ENCODE measurements around the gene AQP7. TPM values are rescaled to one million over a fixed set of nuclear protein-coding genes. Genes with fewer than 3 reads are reported as not detected.
A peak's percentile ranks its signal among the peaks of the same experiment; 100 is the strongest.
"Not testable (repeated sequence)": the region's sequence is repeated elsewhere in the genome, so short reads cannot be mapped to it uniquely, and the experiment has no call there.

The AQP7 gene
- total RNA-seq, 2 experiments from 2014 or later = not detected

GRCh38 chr9:33418090-33418489, 15.7 kb upstream of the AQP7 start:
- no peak for DNase-seq
- H3K36me3 Mint-ChIP-seq = no peaks in the 10 kb centered on the region

GRCh38 chr9:33416996-33417395, 14.6 kb upstream of the AQP7 start:
- Mint-ChIP-seq H3K36me3 (no peaks in the 10 kb centered on the region), H3K4me1 (peaks cover 36% of the 10 kb centered on the region), H3K27ac (peak overlapping the region; percentile 59), H3K4me3 (no peak overlapping the region), H3K27me3 (no peaks in the 10 kb centered on the region), H3K9me3 (no peaks in the 10 kb centered on the region)
- peak; percentile 10 for DNase-seq

More at GRCh38 chr9:33418090-33418489, 15.7 kb upstream of the AQP7 start:
- Mint-ChIP-seq H3K9me3 (no peaks in the 10 kb centered on the region), H3K27ac (no peak overlapping the region), H3K4me1 (peaks cover 36% of the 10 kb centered on the region), H3K4me3 (no peak overlapping the region), H3K27me3 (no peaks in the 10 kb centered on the region)

DNA sequence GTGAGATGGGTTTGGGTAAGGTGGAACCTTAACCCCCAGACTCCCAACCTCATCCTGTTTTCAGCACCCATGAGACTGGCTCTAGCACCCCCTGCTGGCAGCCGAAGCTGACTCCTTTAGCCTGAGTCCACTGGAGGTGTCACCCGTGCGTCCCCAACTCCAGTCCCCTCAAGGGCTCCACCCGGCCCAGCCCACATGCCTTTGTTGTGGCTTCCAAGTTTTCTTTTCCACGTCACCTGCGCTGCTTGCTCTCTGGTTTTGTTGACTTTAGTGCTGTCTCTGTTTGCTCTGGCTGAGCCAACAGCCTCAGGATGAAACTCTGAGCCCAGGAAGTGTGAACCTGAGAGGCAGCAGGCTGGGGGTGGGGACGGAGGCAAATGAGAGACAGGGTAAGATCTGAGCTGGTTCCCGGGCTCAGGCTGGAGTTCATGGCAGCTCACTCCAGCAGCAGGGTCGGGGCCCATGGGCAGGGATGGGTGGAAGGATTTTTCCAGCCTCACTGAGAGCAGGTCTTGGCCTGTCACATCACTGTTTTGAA, 13.2 kb upstream of the AQP7 start:
- Mint-ChIP-seq H3K27me3 (no peaks in the 10 kb centered on the region), H3K36me3 (no peaks in the 10 kb centered on the region), H3K9me3 (no peaks in the 10 kb centered on the region), H3K4me3 (peak overlapping the region; percentile 51), H3K4me1 (peaks cover 36% of the 10 kb centered on the region), H3K27ac (peak overlapping the region; percentile 80)
- peak; percentile 87 for DNase-seq

DNA sequence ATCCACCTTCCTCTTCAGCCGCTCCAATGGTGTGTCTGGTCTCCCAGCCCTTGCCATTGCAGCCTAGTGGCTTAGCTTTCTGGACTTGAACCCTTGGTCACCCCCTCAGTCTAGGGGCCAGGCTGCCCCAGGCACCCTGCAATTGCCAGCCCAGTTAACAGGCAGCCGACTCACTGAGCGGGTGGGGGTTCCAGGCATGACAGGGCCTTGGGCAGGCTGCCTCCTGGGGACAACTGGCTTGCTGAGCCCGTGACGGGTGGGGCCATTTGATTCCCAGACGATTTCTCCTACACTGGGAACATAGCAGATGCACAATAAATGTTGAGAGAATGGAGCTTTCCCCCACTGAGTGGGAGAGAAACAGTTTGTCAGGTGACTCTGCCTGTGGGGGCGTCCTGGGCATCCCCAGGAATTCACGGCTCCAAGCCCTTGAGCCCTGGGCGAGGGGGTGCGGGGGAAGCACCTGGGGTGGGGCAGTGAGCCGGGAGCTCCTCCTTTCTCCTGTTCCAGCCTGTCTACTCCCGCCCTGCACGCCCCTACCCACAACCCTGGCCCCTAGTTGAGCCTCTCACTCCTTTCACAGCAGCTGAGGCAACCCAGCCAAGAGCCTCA, 12.6 kb upstream of the AQP7 start:
- H3K27me3 Mint-ChIP-seq = no peaks in the 10 kb centered on the region
- no peak for DNase-seq
- H3K4me3 Mint-ChIP-seq = peak overlapping the region; percentile 51
- H3K9me3 Mint-ChIP-seq = no peaks in the 10 kb centered on the region
- no peaks in the 10 kb centered on the region for H3K36me3 Mint-ChIP-seq
- H3K27ac Mint-ChIP-seq = peak overlapping the region; percentile 80
- H3K4me1 Mint-ChIP-seq = peaks cover 36% of the 10 kb centered on the region

- Mint-ChIP-seq H3K4me3 (no peak overlapping the region), H3K27ac (no peak overlapping the region), H3K9me3 (no peaks in the 10 kb centered on the region), H3K27me3 (no peaks in the 10 kb centered on the region), H3K36me3 (no peaks in the 10 kb centered on the region), H3K4me1 (peaks cover 36% of the 10 kb centered on the region)
- DNase-seq = no peak
Measured at GRCh38 chr9:33414268-33414667, 11.9 kb upstream of the AQP7 start.

DNA sequence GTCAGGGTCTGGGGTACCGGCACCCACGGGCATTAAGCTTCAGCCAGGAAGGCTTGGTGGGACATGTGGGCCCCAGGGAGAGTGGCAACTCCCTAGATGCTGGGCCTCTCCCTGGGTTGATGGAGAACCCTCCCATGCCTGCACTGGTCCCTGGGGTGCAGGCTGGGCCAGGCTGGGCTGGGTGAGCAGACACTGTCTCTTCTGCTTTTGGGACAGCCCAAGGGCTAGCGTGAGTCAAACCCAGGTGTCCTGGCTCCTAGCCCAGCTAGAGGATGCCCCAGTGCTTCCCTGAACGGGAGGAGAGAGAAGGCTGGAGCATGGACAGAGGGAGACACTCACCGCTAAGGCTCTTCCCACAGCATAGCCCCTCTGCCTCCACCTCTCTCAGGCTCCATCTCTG, 5.7 kb upstream of the AQP7 start:
- Mint-ChIP-seq H3K4me3 (no peak overlapping the region), H3K4me1 (no peaks in the 10 kb centered on the region), H3K27me3 (no peaks in the 10 kb centered on the region), H3K36me3 (no peaks in the 10 kb centered on the region), H3K27ac (no peak overlapping the region), H3K9me3 (no peaks in the 10 kb centered on the region)
- DNase-seq = no peak

DNA sequence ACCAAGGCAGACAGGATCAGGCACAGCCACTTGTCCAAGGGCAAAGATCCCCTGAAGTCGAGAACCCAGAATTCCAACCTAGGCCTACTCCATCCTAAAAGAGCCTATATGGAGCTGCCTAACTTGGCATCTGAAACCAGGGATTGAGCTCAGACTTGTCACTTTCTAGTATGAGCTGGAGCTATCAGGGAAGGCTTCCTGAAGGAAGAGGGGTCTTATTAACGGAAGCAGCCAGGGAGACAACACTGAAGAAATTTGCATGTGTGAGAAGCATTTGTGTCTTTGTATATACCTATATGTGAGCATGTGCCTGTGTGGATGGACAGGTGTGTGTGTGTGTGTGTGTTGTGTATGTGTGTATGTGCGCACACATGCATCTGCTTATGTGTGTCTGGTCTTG, 4.7 kb upstream of the AQP7 start:
- Mint-ChIP-seq H3K4me1 (no peaks in the 10 kb centered on the region), H3K27me3 (no peaks in the 10 kb centered on the region), H3K4me3 (no peak overlapping the region), H3K36me3 (no peaks in the 10 kb centered on the region), H3K9me3 (no peaks in the 10 kb centered on the region), H3K27ac (no peak overlapping the region)
- DNase-seq = no peak

- H3K27ac Mint-ChIP-seq = no peak overlapping the region
- no peaks in the 10 kb centered on the region for H3K27me3 Mint-ChIP-seq
- H3K36me3 Mint-ChIP-seq = no peaks in the 10 kb centered on the region
- H3K9me3 Mint-ChIP-seq = no peaks in the 10 kb centered on the region
- H3K4me1 Mint-ChIP-seq = no peaks in the 10 kb centered on the region
- DNase-seq = no peak
- no peak overlapping the region for H3K4me3 Mint-ChIP-seq
Measured at GRCh38 chr9:33404788-33405362, 2.5 kb upstream of the AQP7 start.

GRCh38 chr9:33403941-33404787, 1.8 kb upstream of the AQP7 start:
- H3K36me3 Mint-ChIP-seq = no peaks in the 10 kb centered on the region
- no peaks in the 10 kb centered on the region for H3K4me1 Mint-ChIP-seq
- no peaks in the 10 kb centered on the region for H3K9me3 Mint-ChIP-seq
- H3K27me3 Mint-ChIP-seq = no peaks in the 10 kb centered on the region
- H3K27ac Mint-ChIP-seq = no peak overlapping the region
- no peak overlapping the region for H3K4me3 Mint-ChIP-seq
- no peak for DNase-seq

- not testable (repeated sequence) for H3K27me3 Mint-ChIP-seq
Measured at GRCh38 chr9:33401809-33402208, 559 bp downstream of the AQP7 start.

DNA sequence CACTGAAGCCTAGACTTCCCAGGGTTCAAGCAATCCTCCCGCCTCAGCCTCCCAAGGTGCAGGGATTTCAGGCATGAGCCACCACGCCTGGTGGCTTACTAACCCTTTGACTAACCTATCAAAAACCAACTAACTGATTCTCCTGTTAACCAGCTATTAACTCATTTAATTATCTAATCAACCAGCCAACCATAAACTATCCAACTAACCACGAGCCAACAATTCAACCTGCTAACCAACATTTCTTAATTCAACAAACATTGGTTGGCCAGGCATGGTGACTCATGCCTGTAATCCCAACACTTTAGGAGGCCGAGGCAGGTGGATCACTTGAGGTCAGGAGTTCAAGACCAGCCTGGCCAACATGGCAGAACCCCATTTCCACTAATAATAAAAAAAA, 3.3 kb downstream of the AQP7 start:
- H3K9me3 Mint-ChIP-seq, H3K27me3 Mint-ChIP-seq, H3K4me3 Mint-ChIP-seq, H3K4me1 Mint-ChIP-seq, H3K27ac Mint-ChIP-seq, DNase-seq, H3K36me3 Mint-ChIP-seq: not testable (repeated sequence)

More at GRCh38 chr9:33401809-33402208, 559 bp downstream of the AQP7 start:
- DNase-seq, H3K9me3 Mint-ChIP-seq, H3K27ac Mint-ChIP-seq, H3K4me3 Mint-ChIP-seq, H3K4me1 Mint-ChIP-seq, H3K36me3 Mint-ChIP-seq: not testable (repeated sequence)

DNA sequence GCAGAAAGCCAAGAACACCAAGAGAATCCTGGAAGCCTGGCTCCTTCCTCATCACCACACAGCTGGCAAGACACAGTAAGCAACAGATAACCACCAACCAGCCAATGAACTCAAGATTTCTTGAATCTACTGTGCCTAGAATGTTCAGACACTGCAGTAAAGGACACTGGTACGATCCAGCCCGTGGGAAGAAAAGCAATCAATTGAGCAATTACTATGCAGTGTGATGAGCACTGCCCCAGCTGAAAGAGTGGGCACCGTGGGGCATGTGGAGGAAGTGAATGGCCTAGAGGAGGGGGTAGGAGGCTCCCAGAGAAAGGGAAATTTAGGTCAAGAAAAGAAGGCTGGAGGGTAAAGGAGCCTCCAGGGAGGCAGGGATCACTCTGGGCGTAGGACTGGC, 4.6 kb downstream of the AQP7 start:
- H3K27me3 Mint-ChIP-seq, H3K4me1 Mint-ChIP-seq, DNase-seq, H3K4me3 Mint-ChIP-seq, H3K36me3 Mint-ChIP-seq, H3K27ac Mint-ChIP-seq, H3K9me3 Mint-ChIP-seq: not testable (repeated sequence)

- H3K9me3 Mint-ChIP-seq, H3K4me3 Mint-ChIP-seq, H3K36me3 Mint-ChIP-seq, H3K27ac Mint-ChIP-seq, H3K27me3 Mint-ChIP-seq, H3K4me1 Mint-ChIP-seq, DNase-seq: not testable (repeated sequence)
Measured at GRCh38 chr9:33395159-33395879, 7.0 kb downstream of the AQP7 start.

DNA sequence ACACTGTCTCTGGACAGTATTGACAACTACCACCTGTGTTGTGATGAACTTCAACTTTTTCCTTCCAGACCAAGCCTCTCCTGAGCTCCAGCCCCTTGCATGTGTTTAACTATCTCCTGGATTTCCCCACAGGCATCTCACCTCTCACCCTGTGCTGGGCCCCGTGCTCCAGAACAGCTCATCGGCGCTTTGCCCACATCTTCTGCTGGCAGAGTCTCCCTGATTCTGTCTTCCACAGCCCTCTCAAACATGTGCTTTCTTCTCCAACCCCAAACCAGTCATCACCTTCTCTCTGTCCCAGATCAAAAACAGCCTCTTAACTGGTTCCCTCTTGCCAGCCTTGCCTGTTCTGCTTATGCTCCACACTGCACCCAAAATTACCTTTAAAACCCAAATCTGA, 8.4 kb downstream of the AQP7 start:
- not testable (repeated sequence) for H3K27ac Mint-ChIP-seq, DNase-seq, H3K4me1 Mint-ChIP-seq, H3K4me3 Mint-ChIP-seq, H3K9me3 Mint-ChIP-seq, H3K27me3 Mint-ChIP-seq, H3K36me3 Mint-ChIP-seq

GRCh38 chr9:33393581-33393980, 8.8 kb downstream of the AQP7 start:
- H3K9me3 Mint-ChIP-seq = no peaks in the 10 kb centered on the region
- no peak overlapping the region for H3K27ac Mint-ChIP-seq

More at GRCh38 chr9:33393581-33393980, 8.8 kb downstream of the AQP7 start:
- Mint-ChIP-seq H3K36me3 (no peaks in the 10 kb centered on the region), H3K27me3 (no peaks in the 10 kb centered on the region), H3K4me3 (no peak overlapping the region), H3K4me1 (no peaks in the 10 kb centered on the region)
- no peak for DNase-seq
